Transverse colon (tissue), 4 donors: Measurements from ENCODE around the gene GRIP1.

ENCODE experiments used
- CTCF ChIP-seq, 5 experiments: fragments of 200-600 bp in 3 of 5; fragments of 450-650 bp in 2 of 5; sonication (generic) in 3 of 5; IDR thresholded peaks; 1 replicate in 2 of 5; 2 replicates in 3 of 5; pipeline ENCODE4 v1.5.1; 2016 to 2017; ENCODE audit warnings: antibody characterized with exemption in 5 of 5, inconsistent platforms in 3 of 5, mild to moderate bottlenecking in 2 of 5, moderate library complexity in 1 of 5
- EP300 ChIP-seq: sonication (generic); formaldehyde crosslinking; IDR thresholded peaks from one replicate; pipeline ENCODE4 v1.6.1; 2017; ENCODE audit warnings: antibody characterized with exemption, low read depth
- POLR2A ChIP-seq: fragments of 450-650 bp; IDR thresholded peaks from one replicate; pipeline ENCODE4 v1.6.1; 2016; ENCODE audit warnings: antibody characterized with exemption, mild to moderate bottlenecking, moderate library complexity
- POLR2AphosphoS5 ChIP-seq, 3 donors: sonication (generic); formaldehyde crosslinking; IDR thresholded peaks; one replicate each; pipeline ENCODE4 v1.6.1; 2016; ENCODE audit warnings: antibody characterized with exemption in 3 of 3

- TF ChIP-seq POLR2A (no peak), CTCF (IDR thresholded peaks at IDR 0.05) (peak in 4 of 5 experiments; percentile 20 to 44 (median 21)), POLR2AphosphoS5 (IDR thresholded peaks at IDR 0.05) (no peak), EP300 (no peak)
Observed at GRCh38 chr12:66688846-66689439, 10.1 kb upstream of the GRIP1 start.
